ENCODE measurements around the gene ATRNL1. TPM values are rescaled to one million over a fixed set of nuclear protein-coding genes. Genes with fewer than 3 reads are reported as not detected.
"Not testable (repeated sequence)": the region's sequence is repeated elsewhere in the genome, so short reads cannot be mapped to it uniquely, and the experiment has no call there.

The ATRNL1 gene
- total and polyA plus RNA-seq, 4 donors = 0.40 to 26.9 (median 5.3) TPM

DNA sequence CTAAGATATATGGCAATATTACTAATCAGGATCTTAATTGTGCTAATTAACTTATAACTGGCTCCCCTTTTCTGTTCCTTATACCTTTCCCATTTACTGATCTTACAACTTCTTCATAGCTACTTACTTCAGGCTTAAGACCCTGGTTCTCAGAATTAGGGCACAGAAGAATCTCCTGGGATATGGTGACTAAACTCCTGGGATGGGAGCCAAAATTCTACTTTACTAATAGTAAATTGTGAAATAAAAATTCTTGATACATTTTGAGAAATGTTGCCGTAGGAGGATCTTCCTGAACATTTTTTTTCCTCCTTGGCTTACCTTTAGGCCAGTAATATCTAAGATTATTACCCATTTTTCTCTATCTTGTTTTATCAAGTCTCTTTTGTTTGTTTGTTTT lies 309.5 kb downstream of the ATRNL1 start:
- no peak overlapping the region for H3K27ac ChIP-seq (ENCODE audit: low read depth in 1 of 2, low read length in 2 of 2)
- H3K9me3 ChIP-seq (ENCODE audit: control insufficient read depth in 4 of 4, low read length in 3 of 4) = no peaks in the 10 kb centered on the region
- H3K4me1 ChIP-seq (ENCODE audit: control insufficient read depth in 4 of 4, insufficient read depth in 4 of 4, low read length in 3 of 4) = no peaks in the 10 kb centered on the region
- no peaks in the 10 kb centered on the region for H3K36me3 ChIP-seq (ENCODE audit: control insufficient read depth in 4 of 4, insufficient read depth in 3 of 4, low read depth in 1 of 4, low read length in 3 of 4)
- no peak for DNase-seq (ENCODE audit: low spot score)
- TF ChIP-seq REST (IDR thresholded peaks at IDR 0.05) (no peak), EGR1 (IDR thresholded peaks at IDR 0.05; ENCODE audit: low read depth in 2 of 2) (no peak), TAF1 (conservative IDR thresholded peaks at IDR 0.05) (no peak), RAD21 (IDR thresholded peaks at IDR 0.05) (no peak), SP1 (IDR thresholded peaks at IDR 0.05) (no peak), FOXA1 (IDR thresholded peaks at IDR 0.05) (no peak), GABPA (IDR thresholded peaks at IDR 0.05 in 1 of 2, conservative IDR thresholded peaks at IDR 0.05 in 1 of 2) (no peak), RXRA (IDR thresholded peaks at IDR 0.05) (no peak), HNF4A (conservative IDR thresholded peaks at IDR 0.05) (no peak), ATF3 (IDR thresholded peaks at IDR 0.05) (no peak), ZBTB33 (IDR thresholded peaks at IDR 0.05) (no peak), HNF4G (IDR thresholded peaks at IDR 0.05) (no peak), JUND (IDR thresholded peaks at IDR 0.05) (no peak), YY1 (IDR thresholded peaks at IDR 0.05) (no peak), NR2F2 (IDR thresholded peaks at IDR 0.05) (no peak), FOXA2 (IDR thresholded peaks at IDR 0.05) (no peak)
- TF ChIP-seq, protein P1, sequence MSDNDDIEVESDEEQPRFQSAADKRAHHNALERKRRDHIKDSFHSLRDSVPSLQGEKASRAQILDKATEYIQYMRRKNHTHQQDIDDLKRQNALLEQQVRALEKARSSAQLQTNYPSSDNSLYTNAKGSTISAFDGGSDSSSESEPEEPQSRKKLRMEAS (IDR thresholded peaks at IDR 0.05) = no peak
- TF ChIP-seq, protein P2, sequence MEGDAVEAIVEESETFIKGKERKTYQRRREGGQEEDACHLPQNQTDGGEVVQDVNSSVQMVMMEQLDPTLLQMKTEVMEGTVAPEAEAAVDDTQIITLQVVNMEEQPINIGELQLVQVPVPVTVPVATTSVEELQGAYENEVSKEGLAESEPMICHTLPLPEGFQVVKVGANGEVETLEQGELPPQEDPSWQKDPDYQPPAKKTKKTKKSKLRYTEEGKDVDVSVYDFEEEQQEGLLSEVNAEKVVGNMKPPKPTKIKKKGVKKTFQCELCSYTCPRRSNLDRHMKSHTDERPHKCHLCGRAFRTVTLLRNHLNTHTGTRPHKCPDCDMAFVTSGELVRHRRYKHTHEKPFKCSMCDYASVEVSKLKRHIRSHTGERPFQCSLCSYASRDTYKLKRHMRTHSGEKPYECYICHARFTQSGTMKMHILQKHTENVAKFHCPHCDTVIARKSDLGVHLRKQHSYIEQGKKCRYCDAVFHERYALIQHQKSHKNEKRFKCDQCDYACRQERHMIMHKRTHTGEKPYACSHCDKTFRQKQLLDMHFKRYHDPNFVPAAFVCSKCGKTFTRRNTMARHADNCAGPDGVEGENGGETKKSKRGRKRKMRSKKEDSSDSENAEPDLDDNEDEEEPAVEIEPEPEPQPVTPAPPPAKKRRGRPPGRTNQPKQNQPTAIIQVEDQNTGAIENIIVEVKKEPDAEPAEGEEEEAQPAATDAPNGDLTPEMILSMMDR (IDR thresholded peaks at IDR 0.05; ENCODE audit: low read depth, low read length, missing input control) = no peak
- no peak overlapping the region for H3K4me3 ChIP-seq (ENCODE audit: low read depth in 1 of 3, low read length in 3 of 3)
- H3K27me3 ChIP-seq (ENCODE audit: control insufficient read depth in 4 of 4, insufficient read depth in 4 of 4, low read length in 3 of 4) = no peaks in the 10 kb centered on the region
- H3K9ac ChIP-seq (ENCODE audit: low read depth in 1 of 2, low read length in 2 of 2) = no peak overlapping the region
- WGBS = 33% methylated on average over 1 of the region's 1 CpG

DNA sequence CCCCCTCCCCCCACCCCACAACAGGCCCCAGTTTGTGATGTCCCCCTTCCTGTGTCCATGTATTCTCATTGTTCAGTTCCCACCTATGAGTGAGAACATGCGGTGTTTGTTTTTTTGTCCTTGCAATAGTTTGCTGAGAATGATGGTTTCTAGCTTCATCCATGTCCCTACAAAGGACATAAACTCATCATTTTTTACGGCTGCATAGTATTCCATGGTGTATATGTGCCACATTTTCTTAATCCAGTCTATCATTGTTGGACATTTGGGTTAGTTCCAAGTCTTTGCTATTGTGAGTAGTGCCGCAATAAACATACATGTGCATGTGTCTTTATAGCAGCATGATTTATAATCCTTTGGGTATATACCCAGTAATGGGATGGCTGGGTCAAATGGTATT lies 312.7 kb downstream of the ATRNL1 start:
- 88% methylated on average over 3 of the region's 3 CpGs for WGBS
- not testable (repeated sequence) for H3K36me3 ChIP-seq (ENCODE audit: control insufficient read depth in 4 of 4, insufficient read depth in 3 of 4, low read depth in 1 of 4, low read length in 3 of 4); H3K4me1 ChIP-seq (ENCODE audit: control insufficient read depth in 4 of 4, insufficient read depth in 4 of 4, low read length in 3 of 4); H3K27me3 ChIP-seq (ENCODE audit: control insufficient read depth in 4 of 4, insufficient read depth in 4 of 4, low read length in 3 of 4); H3K9me3 ChIP-seq (ENCODE audit: control insufficient read depth in 4 of 4, low read length in 3 of 4); H3K27ac ChIP-seq (ENCODE audit: low read depth in 1 of 2, low read length in 2 of 2); DNase-seq (ENCODE audit: low spot score); H3K9ac ChIP-seq (ENCODE audit: low read depth in 1 of 2, low read length in 2 of 2); H3K4me3 ChIP-seq (ENCODE audit: low read depth in 1 of 3, low read length in 3 of 3)

All from liver (tissue), 9 donors.